Measurements from ENCODE around the gene STRBP.

The STRBP gene

DNA sequence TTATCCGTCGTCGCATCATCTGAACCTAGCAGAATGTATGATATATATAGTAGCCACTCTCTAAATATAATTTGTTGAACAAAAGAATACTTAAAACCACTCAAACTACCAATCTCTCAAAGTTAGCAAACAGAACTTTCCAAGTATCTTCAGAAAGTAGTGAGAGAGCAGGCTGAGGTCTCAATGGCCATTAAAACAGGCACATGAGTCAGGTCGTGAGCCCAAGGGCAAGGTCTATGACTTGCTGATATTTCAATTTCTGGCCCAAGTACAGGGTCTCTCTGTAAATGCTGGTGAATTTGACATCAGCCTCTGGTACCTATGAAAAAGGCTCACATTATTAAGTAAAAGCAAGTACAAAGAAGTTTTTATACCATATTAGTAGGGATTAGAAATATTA, 139.8 kb downstream of the STRBP start:
- ATAC-seq (no peak), DNase-seq (no peak)

DNA sequence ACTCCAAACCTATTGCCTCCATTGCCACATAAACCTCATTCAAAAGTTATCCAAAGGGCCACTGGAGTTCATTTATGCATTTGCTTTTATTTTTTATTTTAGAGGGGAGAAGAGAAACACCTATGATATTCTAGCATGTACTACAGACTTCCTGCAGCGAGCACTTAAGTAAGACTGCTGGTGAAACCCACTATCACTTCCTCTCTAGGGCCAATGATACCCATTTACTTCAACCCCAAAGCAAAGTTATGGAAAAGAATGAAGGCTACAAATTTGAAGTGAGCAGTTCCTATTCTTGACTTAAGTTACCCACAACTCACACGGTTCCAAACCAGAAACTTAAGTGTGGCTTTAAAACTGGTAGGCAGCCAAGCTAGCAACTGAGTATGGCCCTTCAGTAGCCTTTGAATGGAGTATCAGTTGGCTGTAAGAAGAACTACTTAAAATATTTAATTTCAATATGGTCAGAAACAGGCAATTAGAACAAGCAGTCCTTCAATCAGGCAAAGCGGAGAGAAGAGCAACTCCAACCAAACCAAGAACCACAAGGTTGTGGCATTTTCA, 140.8 kb downstream of the STRBP start:
- DNase-seq (no peak), ATAC-seq (no peak)

DNA sequence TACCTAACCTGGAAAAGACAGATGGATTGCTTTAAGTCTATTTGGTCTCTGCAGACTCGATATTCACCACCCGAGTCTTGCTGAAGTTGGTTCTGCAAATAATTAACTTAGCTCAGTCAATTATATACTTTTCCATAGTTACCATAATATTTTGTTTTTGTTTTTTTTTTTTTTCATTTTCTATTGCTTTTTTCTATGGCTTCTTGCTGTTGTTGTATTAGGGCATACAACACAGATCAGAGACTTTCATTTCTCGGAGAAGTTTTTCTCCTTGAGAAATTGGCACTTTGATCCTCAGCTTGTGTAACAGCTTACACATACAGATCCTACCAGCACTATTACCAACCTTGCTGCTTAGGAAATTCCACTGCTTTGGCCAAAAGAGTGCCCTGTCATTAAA, 146.9 kb downstream of the STRBP start:
- no peak for ATAC-seq

DNA sequence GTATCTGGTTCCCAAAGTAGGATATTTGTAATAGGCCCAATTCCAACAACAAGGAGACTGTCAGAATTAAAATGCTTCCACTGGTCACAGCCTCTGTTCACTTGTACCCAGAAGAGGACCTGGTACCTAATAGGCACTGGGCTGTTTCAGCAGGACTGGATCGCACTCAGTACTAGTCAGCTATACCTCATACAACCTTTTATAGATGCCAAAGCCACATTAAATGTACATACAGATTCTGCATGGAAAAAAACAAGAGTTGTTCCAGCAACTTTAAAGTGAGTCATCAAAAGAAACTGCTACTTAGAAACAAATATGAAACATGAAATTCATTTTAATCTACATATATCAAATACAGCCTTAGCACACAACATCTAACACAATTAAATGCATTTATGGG, 147.4 kb downstream of the STRBP start:
- ATAC-seq (peak; percentile 81), DNase-seq (no peak)

More for the DNA sequence above, 146.9 kb downstream of the STRBP start:
- no peak for DNase-seq

DNA sequence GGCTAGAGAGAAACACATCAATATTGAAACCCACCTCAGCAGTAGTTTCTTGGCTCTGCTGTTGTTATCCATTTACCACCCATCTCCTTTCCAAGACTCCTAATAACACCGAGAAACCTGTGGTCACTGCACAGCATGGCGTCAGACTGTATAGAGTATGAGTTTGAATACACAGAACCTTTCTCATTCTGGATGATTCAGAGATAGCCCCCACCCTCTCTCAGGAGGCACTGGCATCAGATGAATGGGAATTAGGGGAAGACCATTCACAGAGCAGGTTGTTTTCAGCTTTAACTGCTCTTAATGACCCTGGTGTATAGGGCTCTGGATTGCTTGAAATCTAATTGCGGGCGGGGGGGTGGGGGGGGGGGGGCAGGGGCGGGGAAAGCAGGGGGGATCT, 148.3 kb downstream of the STRBP start:
- DNase-seq = no peak
- peak; percentile 36 for ATAC-seq

DNA sequence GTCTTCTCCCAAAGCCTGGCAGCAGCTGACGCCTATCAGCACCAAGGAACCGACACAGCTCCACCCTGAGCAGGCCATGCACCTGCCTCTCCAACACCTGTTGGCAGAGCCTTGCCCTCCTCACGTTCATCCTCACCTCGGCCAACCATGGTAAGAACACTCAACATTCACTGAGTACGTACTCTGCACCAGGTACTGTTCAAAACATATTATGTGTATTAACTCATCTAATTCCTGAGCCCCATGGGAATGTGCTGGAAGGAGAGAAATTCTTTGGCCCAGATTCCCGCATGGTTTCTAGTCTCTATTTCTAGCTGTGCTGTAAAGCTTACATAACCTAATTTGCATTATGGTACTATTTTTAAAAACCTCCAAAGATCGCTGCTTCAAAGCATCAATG, 148.8 kb downstream of the STRBP start:
- ATAC-seq = no peak

DNA sequence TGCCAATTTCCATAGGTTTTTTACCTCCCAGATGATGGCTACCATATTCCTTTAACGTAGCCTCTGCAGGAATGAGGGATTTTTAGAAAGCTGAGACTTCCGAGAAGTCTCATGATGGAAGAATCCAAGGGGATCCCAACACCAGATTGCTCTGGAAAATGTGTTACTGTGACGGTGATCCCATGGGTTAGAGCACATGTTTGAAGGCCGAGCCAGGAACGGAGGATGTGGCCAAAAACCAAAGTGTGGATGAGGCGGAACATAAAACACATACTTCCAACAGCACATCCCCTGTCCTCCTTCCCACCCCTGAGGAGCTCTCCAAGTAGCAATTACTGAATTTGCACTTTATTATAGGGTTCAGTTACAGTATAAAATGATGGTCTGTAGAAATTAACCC, 152.3 kb downstream of the STRBP start:
- no peak for ATAC-seq
- DNase-seq = no peak

More for the DNA sequence above, 148.8 kb downstream of the STRBP start:
- no peak for DNase-seq

DNA sequence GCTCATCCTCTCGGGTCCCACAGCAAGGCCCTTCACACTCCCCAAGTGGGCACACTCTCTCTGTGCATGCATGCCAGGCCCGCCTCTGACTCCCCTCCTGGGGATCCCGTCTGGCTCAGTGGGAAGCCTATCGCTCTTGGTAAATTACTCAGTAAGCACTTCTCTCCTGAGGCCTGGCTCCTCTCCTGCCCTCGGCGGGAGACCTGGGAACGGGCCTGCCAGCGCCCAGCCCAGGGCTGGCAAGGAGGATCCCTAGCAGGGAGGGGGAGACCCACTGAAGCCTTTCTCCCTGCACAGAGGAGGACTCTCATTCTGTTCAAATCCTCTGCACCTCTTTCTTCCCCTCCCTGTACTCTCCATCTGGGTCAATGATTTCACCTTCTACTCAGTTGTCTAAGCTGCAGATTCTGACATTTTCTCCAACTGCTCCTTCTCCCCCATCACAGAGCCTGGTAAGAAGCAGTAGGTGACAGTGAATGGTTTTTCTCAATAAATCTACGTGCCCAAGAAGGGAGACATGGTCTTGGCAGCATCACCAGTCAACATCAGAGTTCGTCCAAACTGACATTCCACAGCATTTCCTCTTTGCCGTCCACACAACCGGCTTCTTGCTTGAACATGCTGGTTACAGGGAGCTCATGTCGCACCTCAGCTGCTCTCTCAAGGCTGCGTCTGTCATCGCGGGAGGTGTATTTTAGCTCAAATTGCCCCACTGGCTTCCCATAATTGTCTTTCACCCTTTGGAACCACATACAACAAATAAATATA, 153.1 kb downstream of the STRBP start:
- ATAC-seq (no peak), DNase-seq (no peak)

DNA sequence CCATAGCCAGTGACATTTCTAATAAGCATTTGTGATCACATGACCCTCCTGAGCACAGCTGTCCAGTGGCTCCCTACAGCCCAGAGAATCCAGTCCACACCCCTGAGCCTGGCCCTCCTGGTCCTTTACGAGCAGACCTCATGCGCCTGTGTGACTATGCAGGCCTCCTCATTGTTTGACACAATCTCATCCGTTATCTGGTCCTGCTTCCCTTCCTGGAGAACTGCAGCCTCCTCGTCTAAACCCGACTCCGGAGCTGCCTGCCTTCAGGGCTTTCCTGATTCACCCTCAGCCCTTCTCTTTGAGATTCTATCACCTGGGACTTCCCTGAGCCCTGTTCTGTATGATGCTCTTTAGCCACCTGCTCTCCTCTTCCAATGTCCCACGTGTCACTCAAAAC, 155.2 kb downstream of the STRBP start:
- no peak for DNase-seq
- ATAC-seq = no peak

DNA sequence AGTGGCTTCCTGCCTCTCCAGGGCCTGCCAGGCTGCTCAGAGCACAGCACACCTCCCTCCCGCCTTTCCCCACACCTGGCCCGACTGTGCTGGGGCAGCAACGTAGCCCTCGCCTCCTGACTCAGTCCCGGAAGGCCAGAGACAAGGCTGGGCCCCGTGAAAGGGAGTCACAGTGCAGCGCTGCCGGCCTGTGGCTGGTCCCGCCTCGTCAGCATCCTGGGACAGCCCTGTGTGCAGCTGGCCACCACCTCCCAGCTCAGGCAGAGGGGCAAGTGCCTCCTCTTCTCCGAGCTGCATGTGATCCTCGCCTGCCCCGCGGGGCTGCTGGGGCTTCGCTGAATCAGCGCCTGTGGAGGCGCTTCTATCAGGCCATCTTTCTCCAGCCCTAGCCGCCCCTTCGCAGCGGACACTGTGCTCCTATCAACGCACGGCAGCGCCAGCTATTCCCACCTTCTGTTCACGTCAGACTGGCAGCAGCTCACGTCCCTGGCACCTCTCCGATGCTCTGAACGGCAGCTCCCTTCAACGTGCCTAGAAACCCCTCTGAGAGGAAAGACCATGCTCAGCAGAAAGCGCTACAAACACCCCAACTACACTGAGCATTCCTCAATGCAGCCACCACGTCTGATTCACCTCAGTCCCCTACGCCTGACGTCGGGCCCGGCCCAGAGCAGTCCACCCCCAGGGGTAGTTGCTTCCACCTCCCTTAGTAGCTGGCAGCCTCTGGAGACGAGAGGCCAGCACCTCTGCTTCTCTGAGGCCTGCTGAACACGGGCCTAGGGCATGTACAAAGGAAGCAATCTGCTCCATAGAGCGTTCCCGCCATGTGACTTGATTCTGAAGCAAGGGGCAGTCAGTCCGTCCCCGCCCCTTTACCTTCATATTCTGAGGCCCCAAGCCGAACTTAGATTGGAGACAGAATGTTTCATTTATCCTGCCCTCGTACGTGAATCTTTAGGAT, 156.1 kb downstream of the STRBP start:
- ATAC-seq = no peak
- no peak for DNase-seq

DNA sequence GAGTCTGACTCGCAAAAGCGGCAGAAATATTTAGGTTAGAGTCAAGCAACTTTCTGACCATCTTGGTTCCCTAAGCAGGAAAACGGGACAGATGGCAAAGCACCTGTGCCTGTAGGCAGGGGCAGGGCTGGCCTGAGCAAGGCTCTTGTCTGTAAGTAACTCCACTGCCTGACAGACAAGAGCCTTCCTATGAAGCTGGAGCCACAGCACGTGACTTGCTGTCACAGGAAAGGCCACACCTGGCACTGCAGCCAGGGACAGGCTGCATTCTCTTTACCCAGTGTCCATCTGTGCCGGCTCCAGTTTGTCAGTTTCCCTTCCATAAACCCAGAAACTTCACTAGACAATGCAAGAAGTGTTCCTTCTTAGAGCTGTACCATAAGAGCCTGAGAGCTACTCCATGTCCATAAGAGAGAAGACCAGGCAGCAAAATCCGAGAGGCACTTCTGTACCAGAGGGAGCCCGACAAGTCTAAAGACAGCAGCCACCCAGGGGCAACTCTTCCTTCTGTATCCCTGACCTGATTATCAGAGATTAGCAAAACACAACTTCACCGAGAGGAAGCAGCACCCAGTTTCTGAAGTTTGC, 156.9 kb downstream of the STRBP start:
- DNase-seq = no peak
- ATAC-seq = no peak

DNA sequence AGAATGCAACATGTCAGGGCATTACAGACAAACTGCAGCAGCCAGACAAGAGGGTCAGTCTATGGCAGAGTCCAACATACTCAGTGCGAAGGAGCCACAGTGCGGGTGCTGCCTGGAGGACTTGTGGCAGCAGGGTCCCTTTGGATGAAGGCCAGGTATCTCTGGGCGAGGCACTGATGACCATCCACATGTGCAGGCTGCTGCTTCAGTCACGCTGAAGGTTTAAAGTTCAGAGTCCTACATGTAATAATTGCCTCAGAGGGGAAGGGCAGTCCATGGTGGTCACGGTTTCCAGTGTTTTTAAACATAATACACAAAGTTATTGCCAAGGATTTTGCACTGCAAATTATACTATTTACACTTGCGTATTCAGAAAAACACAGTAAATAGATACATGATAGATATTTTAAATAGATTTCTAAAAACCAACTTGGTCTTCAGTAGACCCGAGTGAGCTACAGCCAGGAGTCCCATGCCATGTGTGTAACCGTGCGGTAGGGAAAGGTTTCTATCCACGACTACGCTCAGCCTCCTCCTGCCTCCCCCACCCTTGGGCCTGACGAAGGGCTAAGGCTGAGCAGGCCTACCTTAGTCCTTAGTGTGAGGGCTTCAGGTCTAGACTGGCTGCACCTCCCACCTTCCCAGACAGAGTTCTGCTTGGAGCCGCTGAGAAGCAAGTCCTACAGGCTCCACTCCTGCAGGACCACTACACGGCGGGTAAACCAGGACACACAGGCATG, 158.7 kb downstream of the STRBP start:
- DNase-seq = no peak

DNA sequence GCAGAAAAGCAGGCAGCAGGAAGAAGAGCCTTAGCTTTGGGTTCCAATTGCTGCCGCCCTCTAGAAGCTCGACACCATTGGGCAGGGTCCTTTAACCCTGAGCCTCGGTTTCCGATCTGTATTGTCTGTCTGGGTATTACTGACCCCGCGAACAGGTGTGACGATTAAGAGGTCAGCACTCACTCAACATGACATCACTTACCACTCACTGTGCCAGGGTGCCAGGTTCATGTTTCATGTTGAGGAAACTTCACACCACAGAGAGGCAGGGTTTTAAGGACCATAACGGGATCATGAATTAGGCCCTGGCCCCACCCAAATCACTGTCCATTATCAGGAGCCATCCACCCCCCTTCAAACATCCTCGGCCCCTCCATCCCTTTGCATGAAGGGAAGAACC, 159.4 kb downstream of the STRBP start:
- no peak for DNase-seq
- ATAC-seq = no peak

More for the DNA sequence above, 158.7 kb downstream of the STRBP start:
- no peak for ATAC-seq

DNA sequence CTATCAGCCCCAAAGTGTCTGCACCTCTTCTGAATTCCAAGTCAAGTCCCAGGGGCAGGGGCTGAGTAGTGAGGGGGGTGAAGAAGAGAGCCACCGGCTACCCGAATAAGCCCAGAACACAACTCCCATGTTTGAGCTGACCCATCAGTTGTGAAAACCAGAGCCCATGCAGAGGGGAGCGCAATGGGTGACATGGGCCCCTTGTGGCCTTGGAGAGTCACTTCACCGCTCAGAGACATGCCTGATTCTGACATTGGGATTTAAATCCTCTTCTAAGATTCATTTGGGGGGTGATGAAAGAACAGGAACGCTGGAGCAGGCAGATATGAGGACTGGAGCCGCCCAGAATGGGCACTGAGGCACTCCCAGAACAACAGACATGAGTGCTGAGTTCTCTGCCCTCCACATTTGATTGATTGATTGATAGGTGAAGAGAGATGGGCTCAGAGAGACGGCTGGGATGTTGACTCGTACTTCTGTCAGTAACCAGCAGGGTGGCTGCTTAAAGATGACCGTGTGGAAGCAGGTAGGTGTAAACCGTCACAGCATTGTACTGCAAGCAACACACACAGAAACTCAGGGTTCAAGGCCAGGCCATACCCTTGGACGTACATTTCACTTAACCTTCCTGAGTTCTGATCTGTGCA, 160.6 kb downstream of the STRBP start:
- DNase-seq (no peak), ATAC-seq (no peak)

DNA sequence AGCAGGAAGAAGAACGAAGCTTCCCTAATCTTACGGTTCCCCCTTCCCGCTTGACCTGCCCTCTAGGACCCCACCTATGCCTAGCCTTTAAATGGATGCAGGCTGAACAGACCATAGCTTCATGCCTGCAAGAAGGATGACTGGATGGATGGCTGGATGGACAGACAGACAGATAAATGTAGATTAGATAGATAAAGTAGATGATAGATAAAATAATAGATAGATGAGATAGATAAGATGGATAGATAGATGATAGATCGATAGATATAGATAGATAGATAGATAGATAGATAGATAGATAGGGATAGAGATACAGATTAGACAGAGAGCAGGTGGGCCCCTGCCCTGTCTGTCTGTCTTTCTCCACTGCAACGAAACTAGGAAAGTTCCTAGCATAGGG, 162.9 kb downstream of the STRBP start:
- DNase-seq = no peak
- ATAC-seq = no peak

DNA sequence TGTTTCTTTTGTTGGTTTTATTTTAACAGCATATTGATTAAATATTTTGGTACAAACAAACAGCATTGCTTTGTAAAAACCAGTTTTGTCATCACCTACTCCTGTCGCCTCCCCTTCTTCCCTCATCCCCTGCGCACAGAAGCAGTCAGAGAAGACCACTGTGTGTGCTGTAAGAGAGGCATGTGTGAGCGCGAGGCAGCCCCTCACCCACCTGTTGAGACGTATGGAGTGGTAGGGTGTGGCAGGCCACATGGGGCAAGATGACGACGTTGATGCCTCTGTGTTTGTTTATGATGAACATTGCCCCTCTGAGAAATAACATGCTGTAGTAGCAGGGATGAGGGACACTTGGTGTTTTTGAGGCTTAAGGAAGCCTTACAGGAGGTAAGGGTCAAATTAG, 163.6 kb downstream of the STRBP start:
- ATAC-seq = no peak
- DNase-seq = no peak

DNA sequence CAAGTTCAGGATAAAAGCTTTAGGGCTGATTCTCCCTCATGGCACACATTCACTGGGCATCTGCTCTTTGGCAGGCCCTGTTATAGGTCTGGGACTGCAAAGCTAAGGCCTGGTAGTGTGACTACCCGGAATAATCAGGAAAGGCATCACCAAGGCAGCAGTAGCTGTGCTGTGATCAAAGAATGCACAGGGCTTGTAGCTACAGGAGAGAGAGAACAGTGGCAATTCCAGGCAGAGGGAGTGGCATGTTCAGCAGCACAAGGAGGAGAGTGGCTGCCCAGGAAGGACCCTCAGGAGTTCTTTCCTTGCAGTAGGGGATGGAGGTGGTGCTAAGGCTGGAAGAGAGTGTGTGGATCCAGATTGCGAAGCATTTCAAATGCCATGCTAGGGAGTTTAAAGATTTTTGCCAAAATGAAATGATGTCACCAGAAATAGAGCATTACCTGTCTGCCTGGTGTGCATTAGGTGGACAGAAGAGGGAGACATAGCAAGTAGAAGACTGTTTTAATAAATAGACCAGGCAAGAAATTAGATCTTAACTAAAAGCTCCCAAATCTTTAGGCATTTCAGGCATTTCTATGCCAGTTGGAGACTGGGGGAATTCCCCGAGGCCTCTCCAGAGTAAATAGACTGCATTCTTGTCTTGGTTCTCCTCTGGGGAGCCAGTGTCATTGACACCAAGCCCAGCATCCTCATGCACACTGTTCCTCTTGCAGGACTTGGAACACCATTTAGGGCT, 165.8 kb downstream of the STRBP start:
- DNase-seq (no peak), ATAC-seq (no peak)

DNA sequence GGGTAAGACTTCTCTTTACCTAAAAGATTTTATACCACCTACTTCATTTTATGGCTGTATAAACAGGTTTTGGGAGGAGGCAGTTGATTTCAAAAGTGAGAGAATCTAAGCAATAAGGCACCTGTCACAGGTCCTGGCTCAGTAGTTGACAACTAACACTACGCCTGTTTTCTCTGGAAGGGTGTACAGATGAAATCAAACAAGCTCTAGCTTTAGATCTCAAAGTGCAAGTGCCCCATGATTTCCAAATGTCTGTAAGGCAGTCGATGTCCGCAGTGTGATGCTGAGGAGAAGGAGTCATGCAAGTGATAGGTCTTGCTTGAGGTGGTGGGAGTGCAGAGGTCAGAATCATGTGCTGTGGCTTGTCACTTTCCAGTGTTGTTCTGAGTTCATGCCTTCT, 168.8 kb downstream of the STRBP start:
- DNase-seq = no peak
- ATAC-seq = no peak

DNA sequence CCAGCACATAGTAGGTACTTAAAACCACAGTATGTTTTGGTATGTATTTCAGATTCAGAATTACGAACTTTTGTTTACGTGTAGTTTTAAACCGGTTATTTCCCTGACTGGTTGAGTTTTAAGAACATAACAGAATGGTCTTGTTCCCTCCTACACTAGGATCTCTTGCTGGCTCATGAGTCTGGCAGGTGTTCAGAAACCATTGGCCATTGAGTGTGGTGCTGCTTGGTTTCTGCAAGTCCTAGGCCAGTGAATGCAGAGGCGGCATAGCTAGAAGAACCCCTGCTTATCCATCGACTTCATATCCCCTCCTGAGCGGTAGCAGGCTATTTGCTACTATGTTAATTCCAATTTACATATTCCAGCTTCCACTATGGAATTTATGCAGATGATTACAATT, 169.3 kb downstream of the STRBP start:
- ATAC-seq (no peak), DNase-seq (no peak)

DNA sequence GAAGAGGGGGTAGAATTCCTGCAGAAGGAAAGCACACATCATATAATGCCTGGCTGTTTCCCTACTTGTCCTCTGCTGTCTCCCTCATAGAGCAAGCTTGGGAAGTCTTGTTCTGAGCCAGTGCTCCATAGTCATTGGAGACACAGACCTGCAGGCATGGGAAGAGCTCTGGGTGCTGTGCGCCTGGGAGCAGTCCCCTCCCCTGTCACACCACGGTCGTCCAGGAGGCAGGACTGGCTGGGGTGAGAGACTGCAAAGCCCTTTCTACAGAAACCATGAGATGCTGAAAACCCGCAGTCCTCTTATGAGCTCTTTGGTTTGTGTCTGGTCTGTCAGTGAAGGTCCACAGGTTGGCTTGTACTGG, 170.3 kb downstream of the STRBP start:
- no peak for ATAC-seq
- DNase-seq = no peak

Measured in stimulated activated naive CD8-positive, alpha-beta T cell treated with anti-CD3 and anti-CD28 coated beads, Interleukin-15, Interleukin-2, amounts not matched to agents 100 U/mL and 50 U/mL, for 24 hours (primary cell).